ENCODE results near the gene LUZP4.

- no peak for TF ChIP-seq POLR2A (IDR thresholded peaks at IDR 0.05)
- TF ChIP-seq CTCF (IDR thresholded peaks at IDR 0.05): no peak
These were observed 22.1 kb downstream of the LUZP4 start for GRCh38 chrX:115311601-115312001.
